GM18858 (cell line): ENCODE results near the gene SPATA25.
"Not testable (repeated sequence)": the region's sequence is repeated elsewhere in the genome, so short reads cannot be mapped to it uniquely, and the experiment has no call there.

Experiments
- ATAC-seq: cut with Tn5 transposase; IDR thresholded peaks from one replicate; pipeline ENCODE4 v1.9.1; 2021; ENCODE audit not compliant: unreplicated experiment

Gene SPATA25

DNA sequence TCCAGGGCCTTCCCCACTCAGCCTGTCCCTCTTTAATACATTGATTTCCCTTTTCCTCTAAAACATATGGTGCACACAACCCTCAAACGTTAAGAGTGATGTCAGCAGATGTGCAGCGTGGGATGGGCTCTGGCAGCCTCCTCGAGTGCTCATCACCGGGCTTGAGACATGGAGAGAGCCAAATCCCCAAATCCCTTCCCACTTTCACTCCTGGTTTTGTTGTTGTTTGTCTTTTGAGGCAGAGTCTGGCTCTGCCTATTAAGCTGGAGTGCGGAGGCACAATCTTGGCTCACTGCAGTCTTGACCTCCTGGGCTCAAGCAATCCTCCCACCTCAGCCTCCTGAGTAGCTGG is 30.3 kb upstream of the SPATA25 start:
- ATAC-seq: no peak

DNA sequence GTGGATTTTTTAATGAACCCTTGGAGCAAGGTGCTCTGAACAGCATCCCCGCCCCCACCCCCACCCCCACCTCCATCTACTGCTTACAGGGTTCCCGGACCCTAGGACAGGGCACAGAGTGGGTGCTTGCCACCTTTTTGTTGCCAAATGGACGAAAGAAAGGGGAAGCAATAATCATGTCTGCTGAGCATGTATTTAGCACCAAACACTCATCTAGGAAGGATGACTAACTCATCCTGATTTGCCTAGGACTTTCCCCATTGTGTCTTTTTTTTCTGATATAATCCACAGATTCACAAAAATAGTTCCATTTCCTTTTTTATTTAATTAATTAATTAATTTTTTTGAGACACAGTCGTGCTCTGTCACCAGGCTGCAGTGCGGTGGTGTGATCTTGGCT is 25.7 kb upstream of the SPATA25 start:
- no peak for ATAC-seq

DNA sequence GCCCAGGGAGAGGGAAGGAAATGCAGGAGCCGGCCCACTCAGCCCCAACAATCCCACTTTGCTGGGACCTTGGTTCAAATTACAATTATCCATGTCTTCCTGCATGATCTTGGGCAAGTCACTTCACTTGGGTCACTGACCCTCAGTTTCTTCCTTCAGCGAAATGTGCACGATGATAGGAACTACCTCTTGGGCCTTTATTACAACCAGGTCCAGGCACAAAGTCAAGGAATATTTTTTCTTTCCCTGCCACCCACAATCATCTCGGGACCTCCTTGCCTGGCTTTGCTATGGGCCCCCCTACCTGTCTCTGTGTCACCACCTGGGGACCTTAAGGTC is 24.9 kb upstream of the SPATA25 start:
- ATAC-seq: no peak

DNA sequence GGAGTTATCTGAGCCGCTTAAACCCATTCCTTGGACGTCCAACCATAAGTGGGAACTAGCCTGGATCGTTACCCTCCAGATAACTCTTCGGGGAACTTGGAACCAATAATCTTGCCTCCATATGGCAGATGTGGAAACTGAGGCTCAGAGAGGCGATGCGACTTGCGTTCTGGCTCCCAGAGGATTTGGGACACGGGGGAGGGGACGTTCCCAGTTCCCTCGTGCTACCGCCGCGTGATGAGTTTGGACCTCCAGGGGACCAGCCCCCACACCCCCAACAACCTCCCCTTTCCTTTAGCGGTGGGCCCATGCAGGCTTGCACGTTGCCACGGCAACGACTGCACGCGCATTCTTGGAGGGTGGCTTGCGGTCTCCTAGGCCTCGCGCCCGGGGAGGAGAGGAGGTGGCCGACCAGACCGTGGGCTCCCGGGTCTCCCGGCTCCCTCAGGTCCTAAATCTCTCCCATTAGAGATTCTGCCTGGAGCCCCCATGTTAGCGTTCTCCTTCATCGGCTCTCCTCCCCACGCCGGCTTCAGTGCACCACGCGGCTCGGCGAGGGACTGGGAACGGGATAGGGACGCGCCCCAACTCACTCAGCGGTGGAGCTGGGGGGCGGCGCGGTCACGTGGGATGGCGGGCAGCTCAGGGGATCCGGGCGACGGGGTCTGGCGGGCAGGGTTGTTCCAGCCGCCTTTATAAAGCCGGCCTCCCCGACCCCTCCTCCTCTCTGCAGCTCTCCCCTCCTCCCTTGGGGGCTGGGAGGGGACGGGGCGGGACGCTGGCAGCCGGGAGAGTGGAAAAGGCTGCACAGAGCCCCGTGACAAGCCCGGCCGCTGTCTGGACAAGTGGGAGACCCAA is 24.3 kb upstream of the SPATA25 start, which contains the start of gene PLTP:
Gene PLTP (minus strand): TSS at position 670 of the 858 bp plus-strand sequence. CDS start 703 bp downstream, outside the sequence.
- ATAC-seq: no peak

- peak; percentile 73 for ATAC-seq
Observed at GRCh38 chr20:45910670-45911485, 23.5 kb upstream of the SPATA25 start.

DNA sequence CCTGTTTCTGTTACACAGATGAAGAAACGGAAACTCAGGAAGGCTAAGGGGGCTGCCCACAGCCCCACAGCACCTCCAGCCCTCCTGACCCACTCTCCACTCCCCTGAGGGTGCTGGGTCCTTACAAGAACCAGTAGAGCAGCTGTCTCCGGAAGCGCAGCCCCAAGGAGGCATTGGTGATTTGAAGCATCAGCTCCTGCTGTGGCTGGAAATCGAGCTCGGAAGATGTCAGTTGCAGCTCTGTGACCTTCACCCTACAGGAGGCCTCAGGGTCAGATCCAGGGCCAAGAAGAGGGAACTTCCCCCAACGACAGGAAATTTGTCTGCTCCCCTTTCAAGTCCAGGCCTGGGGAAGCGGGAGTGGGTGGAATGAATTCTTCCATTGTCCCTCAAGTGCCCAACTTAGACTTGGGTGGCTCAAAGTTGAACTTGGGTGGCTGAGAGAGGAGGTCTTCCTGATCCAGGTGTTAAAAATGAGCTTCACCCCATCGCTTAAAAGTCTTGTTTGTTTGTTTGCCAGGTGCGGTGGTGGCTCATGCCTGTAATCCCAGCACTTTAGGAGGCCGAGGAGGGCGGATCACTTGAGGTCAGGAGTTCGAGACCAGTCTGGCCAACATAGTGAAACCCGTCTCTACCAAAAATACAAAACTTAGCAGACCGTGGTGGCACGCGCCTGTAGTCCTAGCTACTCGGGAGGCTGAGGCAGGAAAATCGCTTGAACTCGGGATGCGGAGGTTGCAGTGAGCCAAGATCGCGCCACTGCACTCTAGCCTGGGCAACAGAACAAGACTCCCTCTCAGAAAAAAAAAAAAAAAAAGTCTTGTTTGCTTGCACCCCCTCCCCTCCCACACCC is 22.6 kb upstream of the SPATA25 start:
- no peak for ATAC-seq

DNA sequence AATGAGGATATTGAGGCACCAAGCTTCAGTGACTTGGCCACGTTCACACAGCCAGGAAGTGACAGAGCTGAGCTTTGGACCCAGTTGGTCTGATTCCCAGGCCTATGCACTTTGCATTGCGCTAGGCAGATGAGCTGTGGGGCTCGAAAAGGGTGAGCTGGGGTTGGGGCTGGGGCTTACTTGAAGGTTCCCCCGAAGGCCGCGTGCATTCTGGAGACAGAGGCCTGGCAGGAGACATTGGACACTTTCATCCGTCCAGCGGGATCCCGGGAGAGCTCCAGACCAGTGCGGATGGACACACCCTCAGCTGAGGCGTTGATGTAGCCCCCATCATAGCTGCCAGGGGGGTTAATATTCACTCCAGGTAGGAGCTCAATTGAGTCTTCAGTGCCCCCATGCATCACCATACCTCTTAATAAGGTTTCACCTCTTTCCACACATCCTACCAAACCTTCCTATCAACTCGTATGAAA is 21.9 kb upstream of the SPATA25 start:
- ATAC-seq: no peak

GRCh38 chr20:45908084-45908483 is 20.7 kb upstream of the SPATA25 start:
- no peak for ATAC-seq

GRCh38 chr20:45907219-45907948 is 20.0 kb upstream of the SPATA25 start:
- no peak for ATAC-seq

DNA sequence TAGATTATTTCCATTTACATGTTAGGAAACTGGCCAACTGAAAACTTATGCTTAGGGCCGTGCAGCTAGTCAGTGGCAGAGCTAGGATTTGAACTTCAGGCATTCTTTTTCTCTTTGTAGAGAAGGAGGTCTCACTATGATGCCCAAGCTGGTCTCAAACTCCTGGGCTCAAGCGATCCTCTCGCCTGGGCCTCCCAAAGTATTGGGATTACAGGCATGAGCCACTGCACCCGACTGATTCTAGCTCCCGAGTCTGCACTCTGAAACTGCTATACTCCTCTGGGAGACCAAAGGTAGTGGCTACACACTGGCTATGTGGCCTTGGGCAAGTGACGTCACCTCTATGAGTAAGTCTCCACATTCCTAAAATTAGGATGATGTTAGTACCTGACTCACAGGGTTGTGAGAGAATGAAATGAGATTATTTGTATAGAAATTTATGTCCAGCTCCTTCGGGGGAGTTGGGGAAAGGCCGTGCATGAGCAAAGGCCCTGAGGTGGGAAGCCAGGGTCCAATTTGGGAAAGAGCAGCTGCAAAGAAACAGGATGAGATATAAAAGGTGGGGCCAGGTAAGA is 18.2 kb upstream of the SPATA25 start:
- no peak for ATAC-seq

DNA sequence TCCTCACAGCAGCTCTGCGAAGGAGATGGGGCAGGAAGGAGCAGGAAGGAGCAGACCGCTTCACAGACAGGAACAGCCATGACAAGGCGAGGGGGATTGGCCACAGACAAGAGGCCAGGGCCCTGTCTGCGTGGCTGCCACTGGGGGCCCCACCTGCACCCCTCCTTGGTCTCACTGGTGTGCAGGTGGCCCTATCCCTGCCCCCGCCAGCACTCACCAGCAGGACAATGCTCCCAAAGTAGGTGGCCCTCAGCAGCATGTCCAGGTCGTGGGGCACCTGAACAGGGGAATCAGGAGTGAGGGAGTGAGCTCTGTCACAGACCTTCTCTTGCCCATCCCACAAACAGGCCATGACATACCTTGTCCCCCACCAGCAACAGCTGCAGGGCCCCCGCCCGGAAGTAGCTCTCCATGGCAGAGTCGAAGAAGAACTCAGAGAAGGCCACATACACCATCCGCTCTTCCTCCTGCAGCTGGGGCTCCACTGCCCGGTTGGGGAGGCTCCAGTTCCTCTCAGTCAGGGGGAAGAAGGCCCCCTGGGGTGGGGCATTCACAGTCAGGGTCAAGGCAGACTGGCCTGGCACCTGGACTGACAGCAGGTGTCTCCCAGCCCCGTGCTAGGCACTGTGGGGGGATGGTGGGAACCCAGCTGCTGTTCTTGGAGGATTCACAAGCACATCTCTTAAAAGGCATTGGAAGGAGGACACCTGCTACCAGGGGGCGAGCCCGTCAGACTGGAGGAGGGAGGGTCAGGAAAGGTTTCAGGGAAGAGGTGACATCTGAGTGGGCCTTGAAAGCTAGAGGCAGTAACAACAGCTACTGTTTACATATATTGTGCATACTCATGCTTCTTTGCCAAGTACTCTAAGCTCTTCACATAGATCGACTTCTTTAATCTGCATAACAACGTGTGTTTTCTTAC is 17.4 kb upstream of the SPATA25 start:
- ATAC-seq: no peak

DNA sequence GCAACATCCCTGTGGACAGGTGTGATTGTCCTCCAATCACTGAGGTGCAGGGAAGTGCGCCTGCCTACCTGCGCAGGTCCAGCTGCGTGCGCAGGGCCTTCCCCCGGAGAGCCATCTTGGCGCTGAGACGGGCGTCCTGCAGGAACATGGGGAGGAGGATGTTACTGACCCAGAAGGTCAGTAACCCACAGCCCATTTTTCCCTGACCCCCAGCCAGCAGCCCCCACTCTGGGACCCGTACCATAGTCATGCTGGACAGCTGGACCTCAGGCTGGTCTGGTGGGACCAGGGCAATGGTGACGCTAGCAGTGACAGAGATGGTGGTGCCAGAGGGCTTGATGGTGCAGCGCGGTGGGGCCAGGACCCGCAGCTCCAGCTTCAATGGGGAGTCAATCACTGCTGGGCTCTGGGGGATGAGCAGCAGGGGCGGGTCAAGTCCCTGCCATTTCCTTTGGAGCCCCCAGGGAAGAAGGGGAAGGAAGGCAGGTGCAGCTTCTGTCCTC is 14.8 kb upstream of the SPATA25 start:
- no peak for ATAC-seq

- not testable (repeated sequence) for ATAC-seq
Observed at GRCh38 chr20:45901332-45901731, 13.9 kb upstream of the SPATA25 start.

DNA sequence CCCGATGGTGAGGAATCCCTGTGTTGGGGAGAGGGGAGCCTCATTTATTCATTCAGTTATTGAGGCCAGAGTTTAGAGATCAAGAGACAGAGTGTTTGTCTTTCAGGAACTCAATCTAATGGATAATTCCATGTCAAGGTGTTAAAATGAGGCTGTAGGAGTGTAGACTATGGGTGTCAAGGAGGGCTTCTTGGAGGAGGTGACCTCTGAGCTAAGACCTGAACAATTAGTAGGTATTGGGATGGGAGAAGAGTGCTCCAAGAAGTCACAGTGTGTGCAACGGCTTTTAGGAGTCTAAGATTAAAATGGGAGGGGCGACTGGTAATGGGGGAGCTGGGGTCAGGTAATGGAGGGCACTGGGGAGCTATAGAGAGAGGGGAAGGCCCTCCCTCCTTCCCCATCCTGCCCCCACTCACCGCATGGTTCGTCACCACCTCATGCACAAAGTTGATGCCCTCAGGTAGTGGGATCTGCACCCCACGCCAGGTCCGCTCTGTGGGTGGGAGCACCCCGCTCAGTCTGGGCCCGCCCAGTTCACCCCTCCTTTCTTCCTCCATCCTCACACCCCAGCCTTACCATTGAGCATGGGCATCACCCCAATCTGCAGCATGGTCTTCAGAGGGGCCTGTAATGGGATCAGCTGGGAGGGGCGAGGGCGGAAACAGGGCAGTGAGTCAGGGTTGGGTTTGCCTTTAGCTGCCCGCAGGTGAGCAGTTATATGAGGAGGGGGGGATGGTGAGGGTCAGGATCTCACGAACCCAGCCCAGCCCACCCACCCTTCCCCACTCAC is 11.8 kb upstream of the SPATA25 start:
- no peak for ATAC-seq

DNA sequence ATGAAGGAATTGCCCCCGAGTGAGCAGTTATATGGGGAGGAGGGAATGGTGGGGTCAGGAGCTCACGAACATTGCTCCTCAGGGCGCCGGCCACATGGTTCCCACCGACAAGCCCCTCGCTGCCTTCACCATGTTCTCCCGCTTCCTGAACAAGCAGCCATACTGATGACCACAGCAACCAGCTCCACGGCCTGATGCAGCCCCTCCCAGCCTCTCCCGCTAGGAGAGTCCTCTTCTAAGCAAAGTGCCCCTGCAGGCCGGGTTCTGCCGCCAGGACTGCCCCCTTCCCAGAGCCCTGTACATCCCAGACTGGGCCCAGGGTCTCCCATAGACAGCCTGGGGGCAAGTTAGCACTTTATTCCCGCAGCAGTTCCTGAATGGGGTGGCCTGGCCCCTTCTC is 10.9 kb upstream of the SPATA25 start:
- no peak for ATAC-seq

DNA sequence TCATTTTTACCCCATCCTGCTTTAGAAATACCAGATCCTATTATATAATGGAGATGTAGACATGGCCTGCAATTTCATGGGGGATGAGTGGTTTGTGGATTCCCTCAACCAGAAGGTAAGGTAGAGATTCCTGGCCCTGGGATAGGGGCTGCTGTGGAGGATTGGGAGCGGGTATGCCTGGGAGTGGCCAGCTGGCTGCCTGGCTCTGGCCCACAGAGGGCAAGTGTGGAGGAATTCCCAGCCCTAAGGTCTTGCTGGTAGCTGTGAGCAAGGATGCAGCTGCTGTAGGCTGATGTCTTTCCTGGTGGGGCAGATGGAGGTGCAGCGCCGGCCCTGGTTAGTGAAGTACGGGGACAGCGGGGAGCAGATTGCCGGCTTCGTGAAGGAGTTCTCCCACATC is 10.3 kb upstream of the SPATA25 start:
- ATAC-seq: no peak

DNA sequence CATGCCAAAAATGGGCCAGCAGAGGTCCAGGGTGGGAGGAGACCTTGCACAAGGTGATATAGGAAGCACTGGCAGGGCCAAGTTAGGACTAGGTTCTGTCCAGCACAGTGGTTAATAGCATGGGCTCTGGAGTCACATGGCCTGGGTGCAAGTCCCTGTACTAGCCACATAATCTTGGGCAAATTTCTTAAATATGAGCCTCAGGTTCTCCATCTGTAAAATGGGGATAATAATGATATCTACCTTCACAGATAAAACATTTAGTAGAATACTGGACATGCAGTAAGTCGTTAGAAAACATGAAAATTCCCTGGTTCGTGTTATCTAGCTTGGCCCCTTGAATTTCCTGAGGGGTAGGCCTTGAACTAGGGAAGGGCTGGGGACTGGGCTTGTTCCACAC is 9.9 kb upstream of the SPATA25 start:
- ATAC-seq: no peak

- no peak for ATAC-seq
Observed at GRCh38 chr20:45896641-45897161, 9.3 kb upstream of the SPATA25 start.
